ENCODE data around the gene TRAPPC11.

Gene TRAPPC11

GRCh38 chr4:183638436-183638835, 20.7 kb upstream of the TRAPPC11 start:
- no peak for DNase-seq

GRCh38 chr4:183639291-183639690, 19.8 kb upstream of the TRAPPC11 start:
- no peak for DNase-seq

- no peak for DNase-seq
Measured at GRCh38 chr4:183645326-183645725, 13.8 kb upstream of the TRAPPC11 start.

- no peak for DNase-seq
Measured at GRCh38 chr4:183657564-183657963, 1.5 kb upstream of the TRAPPC11 start.

GRCh38 chr4:183658362-183659028, 598 bp upstream of the TRAPPC11 start:
- DNase-seq: peak; percentile 1

- no peak for DNase-seq
Measured at GRCh38 chr4:183659872-183660242, 764 bp downstream of the TRAPPC11 start.

- no peak for DNase-seq
Measured at GRCh38 chr4:183666088-183666487, 7.0 kb downstream of the TRAPPC11 start.

GRCh38 chr4:183670251-183670650, 11.2 kb downstream of the TRAPPC11 start:
- DNase-seq: no peak

- DNase-seq: no peak
Measured at GRCh38 chr4:183670960-183671555, 12.0 kb downstream of the TRAPPC11 start.

GRCh38 chr4:183674153-183674552, 15.1 kb downstream of the TRAPPC11 start:
- DNase-seq: no peak

GRCh38 chr4:183675625-183676024, 16.5 kb downstream of the TRAPPC11 start:
- no peak for DNase-seq

GRCh38 chr4:183681119-183681518, 22.0 kb downstream of the TRAPPC11 start:
- no peak for DNase-seq

GRCh38 chr4:183686461-183686860, 27.4 kb downstream of the TRAPPC11 start:
- no peak for DNase-seq

GRCh38 chr4:183688216-183688615, 29.1 kb downstream of the TRAPPC11 start:
- no peak for DNase-seq

GRCh38 chr4:183691006-183691405, 31.9 kb downstream of the TRAPPC11 start:
- DNase-seq: no peak

GRCh38 chr4:183691897-183692296, 32.8 kb downstream of the TRAPPC11 start:
- no peak for DNase-seq

GRCh38 chr4:183698909-183699308, 39.8 kb downstream of the TRAPPC11 start:
- no peak for DNase-seq

GRCh38 chr4:183700407-183700806, 41.3 kb downstream of the TRAPPC11 start:
- no peak for DNase-seq

GRCh38 chr4:183702492-183702891, 43.4 kb downstream of the TRAPPC11 start:
- no peak for DNase-seq

GRCh38 chr4:183714626-183715025, 55.5 kb downstream of the TRAPPC11 start:
- DNase-seq: no peak

- no peak for DNase-seq
Measured at GRCh38 chr4:183716302-183716701, 57.2 kb downstream of the TRAPPC11 start.

GRCh38 chr4:183718876-183719275, 59.8 kb downstream of the TRAPPC11 start:
- no peak for DNase-seq

GRCh38 chr4:183721207-183722081, 62.4 kb downstream of the TRAPPC11 start:
- peak; percentile 51 for DNase-seq

Measured in CD4-positive, alpha-beta T cell treated with Interferon gamma for 1 hour (primary cell).